Activated naive CD4-positive, alpha-beta T cell treated with anti-CD3 and anti-CD28 coated beads, Interleukin-2, amount 10 ng/mL, durations not matched to agents 7 days and 5 days (primary cell): ENCODE data around the gene ZNF205.
"Not testable (repeated sequence)": the region's sequence is repeated elsewhere in the genome, so short reads cannot be mapped to it uniquely, and the experiment has no call there.

Experiments
- CTCF ChIA-PET: fragments of 350-600 bp; sonication (Branson Sonifier 250); formaldehyde crosslinking; loops from one replicate; lab custom pipeline; 2021; ENCODE audit warnings: antibody characterized with exemption; lab: Charles Lee
- DNase-seq: peaks from one replicate; pipeline ENCODE4 v3.0.0-alpha.2; 2020
- H3K27ac Mint-ChIP-seq: one replicate; pipeline ENCODE4 v1.8.0; 2021; ENCODE audit warnings: mild to moderate bottlenecking, moderate library complexity, mixed read lengths
- H3K27me3 Mint-ChIP-seq: one replicate; pipeline ENCODE4 v1.8.0; 2021; ENCODE audit warnings: mild to moderate bottlenecking, mixed read lengths
- H3K36me3 Mint-ChIP-seq: one replicate; pipeline ENCODE4 v1.8.0; 2021; ENCODE audit warnings: mixed read lengths
- H3K4me1 Mint-ChIP-seq: one replicate; pipeline ENCODE4 v1.8.0; 2021; ENCODE audit warnings: mixed read lengths
- H3K4me3 Mint-ChIP-seq: one replicate; pipeline ENCODE4 v1.8.0; 2021; ENCODE audit warnings: mild to moderate bottlenecking, moderate library complexity, mixed read lengths
- H3K9me3 Mint-ChIP-seq: one replicate; pipeline ENCODE4 v1.8.0; 2021; ENCODE audit warnings: mixed read lengths

Gene ZNF205

GRCh38 chr16:3074860-3075522 lies 37.4 kb upstream of the ZNF205 start:
- DNase-seq, result peak; percentile 95
- Mint-ChIP-seq H3K27me3 (no peaks in the 10 kb centered on the region), H3K4me3 (peak overlapping the region; percentile 74), H3K36me3 (peaks cover 42% of the 10 kb centered on the region), H3K27ac (peak overlapping the region; percentile 100), H3K9me3 (peaks cover 12% of the 10 kb centered on the region), H3K4me1 (peaks cover 94% of the 10 kb centered on the region)
- CTCF ChIA-PET, result interaction anchor here (0.7 to 4.9 kb wide), 8 partner anchors 10 to 239 kb away, joined by 3 to 29 read pairs (median 6); partner anchors contain the start of gene IL32

GRCh38 chr16:3075523-3075915 lies 36.9 kb upstream of the ZNF205 start:
- Mint-ChIP-seq H3K4me1 (peaks cover 90% of the 10 kb centered on the region), H3K27me3 (no peaks in the 10 kb centered on the region), H3K4me3 (peak overlapping the region; percentile 74), H3K9me3 (peaks cover 12% of the 10 kb centered on the region), H3K27ac (peak overlapping the region; percentile 100), H3K36me3 (peaks cover 39% of the 10 kb centered on the region)
- peak; percentile 46 for DNase-seq
- CTCF ChIA-PET, result interaction anchor here (0.8 to 4.9 kb wide), 7 partner anchors 10 to 55 kb away, joined by 3 to 29 read pairs (median 6); partner anchors contain the start of gene IL32

GRCh38 chr16:3075946-3076345 lies 36.4 kb upstream of the ZNF205 start:
- H3K27ac Mint-ChIP-seq, result peak overlapping the region; percentile 100
- CTCF ChIA-PET, result interaction anchor here (0.8 to 4.9 kb wide), 8 partner anchors 11 to 55 kb away, joined by 3 to 29 read pairs (median 6); no protein-coding TSS in a partner anchor
- peaks cover 89% of the 10 kb centered on the region for H3K4me1 Mint-ChIP-seq
- H3K36me3 Mint-ChIP-seq, result peaks cover 39% of the 10 kb centered on the region
- not testable (repeated sequence) for DNase-seq, H3K27me3 Mint-ChIP-seq
- peaks cover 16% of the 10 kb centered on the region for H3K9me3 Mint-ChIP-seq
- H3K4me3 Mint-ChIP-seq, result peak overlapping the region; percentile 74

GRCh38 chr16:3076577-3076976 lies 35.8 kb upstream of the ZNF205 start:
- CTCF ChIA-PET, result interaction anchor here (0.9 to 4.9 kb wide), 7 partner anchors 11 to 54 kb away, joined by 3 to 29 read pairs (median 7); no protein-coding TSS in a partner anchor
- peaks cover 40% of the 10 kb centered on the region for H3K36me3 Mint-ChIP-seq
- peaks cover 87% of the 10 kb centered on the region for H3K4me1 Mint-ChIP-seq
- peaks cover 17% of the 10 kb centered on the region for H3K9me3 Mint-ChIP-seq
- peak overlapping the region; percentile 74 for H3K4me3 Mint-ChIP-seq
- H3K27ac Mint-ChIP-seq, result peak overlapping the region; percentile 100
- H3K27me3 Mint-ChIP-seq, result no peaks in the 10 kb centered on the region
- no peak for DNase-seq

- no peak overlapping the region for H3K27ac Mint-ChIP-seq
- H3K36me3 Mint-ChIP-seq, result peaks cover 38% of the 10 kb centered on the region
- H3K4me3 Mint-ChIP-seq, result no peak overlapping the region
- peaks cover 17% of the 10 kb centered on the region for H3K9me3 Mint-ChIP-seq
- CTCF ChIA-PET, result interaction anchor here (1.1 to 1.4 kb wide), 3 partner anchors 11 to 25 kb away, joined by 3 read pairs; no protein-coding TSS in a partner anchor
- no peak for DNase-seq
- peaks cover 79% of the 10 kb centered on the region for H3K4me1 Mint-ChIP-seq
- H3K27me3 Mint-ChIP-seq, result peaks cover 4% of the 10 kb centered on the region
Observed at GRCh38 chr16:3080024-3080423, 32.4 kb upstream of the ZNF205 start.

GRCh38 chr16:3081957-3082356 lies 30.4 kb upstream of the ZNF205 start:
- Mint-ChIP-seq H3K36me3 (peaks cover 34% of the 10 kb centered on the region), H3K4me1 (peaks cover 71% of the 10 kb centered on the region), H3K9me3 (peaks cover 17% of the 10 kb centered on the region)
- H3K27ac Mint-ChIP-seq, H3K27me3 Mint-ChIP-seq, DNase-seq, H3K4me3 Mint-ChIP-seq: not testable (repeated sequence)
- CTCF ChIA-PET, result interaction anchor here (0.7 kb wide), 1 partner anchor 36 kb away, joined by 3 read pairs; the partner anchor contains the start of gene MMP25

GRCh38 chr16:3083408-3083807 lies 29.0 kb upstream of the ZNF205 start:
- peaks cover 70% of the 10 kb centered on the region for H3K4me1 Mint-ChIP-seq
- peaks cover 14% of the 10 kb centered on the region for H3K9me3 Mint-ChIP-seq
- H3K4me3 Mint-ChIP-seq, H3K27ac Mint-ChIP-seq, DNase-seq, H3K27me3 Mint-ChIP-seq: not testable (repeated sequence)
- H3K36me3 Mint-ChIP-seq, result peaks cover 25% of the 10 kb centered on the region
- CTCF ChIA-PET, result interaction anchor here (2.2 kb wide), 1 partner anchor 46 kb away, joined by 7 read pairs; no protein-coding TSS in a partner anchor

- peaks cover 4% of the 10 kb centered on the region for H3K27me3 Mint-ChIP-seq
- H3K4me3 Mint-ChIP-seq, result no peak overlapping the region
- H3K4me1 Mint-ChIP-seq, result peaks cover 66% of the 10 kb centered on the region
- H3K9me3 Mint-ChIP-seq, result peaks cover 10% of the 10 kb centered on the region
- no peak overlapping the region for H3K27ac Mint-ChIP-seq
- CTCF ChIA-PET, result interaction anchor here (2.2 kb wide), 1 partner anchor 45 kb away, joined by 7 read pairs; no protein-coding TSS in a partner anchor
- H3K36me3 Mint-ChIP-seq, result peaks cover 19% of the 10 kb centered on the region
- DNase-seq, result no peak
Observed at GRCh38 chr16:3084491-3084890, 27.9 kb upstream of the ZNF205 start.

- Mint-ChIP-seq H3K27ac (no peak overlapping the region), H3K4me3 (no peak overlapping the region)
Observed at GRCh38 chr16:3084969-3085670, 27.3 kb upstream of the ZNF205 start.

GRCh38 chr16:3085868-3086595 lies 26.4 kb upstream of the ZNF205 start:
- H3K4me3 Mint-ChIP-seq, result no peak overlapping the region
- DNase-seq, result no peak
- peaks cover under 1% of the 10 kb centered on the region for H3K9me3 Mint-ChIP-seq
- no peak overlapping the region for H3K27ac Mint-ChIP-seq
- peaks cover 4% of the 10 kb centered on the region for H3K27me3 Mint-ChIP-seq
- peaks cover 8% of the 10 kb centered on the region for H3K36me3 Mint-ChIP-seq
- H3K4me1 Mint-ChIP-seq, result peaks cover 62% of the 10 kb centered on the region
- CTCF ChIA-PET, result interaction anchor here (1.2 kb wide), 1 partner anchor 49 kb away, joined by 4 read pairs; the partner anchor contains the start of gene ZNF213

More at GRCh38 chr16:3084969-3085670, 27.3 kb upstream of the ZNF205 start:
- CTCF ChIA-PET, result interaction anchor here (1.2 to 2.2 kb wide), 2 partner anchors 44 to 50 kb away, joined by 4 to 7 read pairs; partner anchors contain the start of gene ZNF213
- DNase-seq, result no peak
- H3K9me3 Mint-ChIP-seq, result peaks cover 4% of the 10 kb centered on the region
- H3K27me3 Mint-ChIP-seq, result peaks cover 4% of the 10 kb centered on the region
- peaks cover 13% of the 10 kb centered on the region for H3K36me3 Mint-ChIP-seq
- H3K4me1 Mint-ChIP-seq, result peaks cover 60% of the 10 kb centered on the region

GRCh38 chr16:3086596-3087242 lies 25.7 kb upstream of the ZNF205 start:
- CTCF ChIA-PET, result interaction anchor here (0.8 to 5.5 kb wide), 6 partner anchors 9 to 42 kb away, joined by 3 to 24 read pairs (median 7); no protein-coding TSS in a partner anchor
- Mint-ChIP-seq H3K36me3 (peaks cover 5% of the 10 kb centered on the region), H3K27me3 (peaks cover 4% of the 10 kb centered on the region), H3K9me3 (no peaks in the 10 kb centered on the region), H3K4me1 (peaks cover 64% of the 10 kb centered on the region), H3K4me3 (no peak overlapping the region), H3K27ac (no peak overlapping the region)
- no peak for DNase-seq

GRCh38 chr16:3087243-3088235 lies 24.8 kb upstream of the ZNF205 start:
- DNase-seq, result no peak
- H3K9me3 Mint-ChIP-seq, result no peaks in the 10 kb centered on the region
- CTCF ChIA-PET, result interaction anchor here (0.8 to 5.5 kb wide), 6 partner anchors 10 to 42 kb away, joined by 3 to 24 read pairs (median 7); no protein-coding TSS in a partner anchor
- peaks cover 5% of the 10 kb centered on the region for H3K36me3 Mint-ChIP-seq
- H3K4me3 Mint-ChIP-seq, result no peak overlapping the region
- peak overlapping the region; percentile 77 for H3K27ac Mint-ChIP-seq
- H3K27me3 Mint-ChIP-seq, result peaks cover 4% of the 10 kb centered on the region
- peaks cover 64% of the 10 kb centered on the region for H3K4me1 Mint-ChIP-seq
